CD4-positive, alpha-beta T cell treated with Interleukin-4 for 4 hours (primary cell): Measurements from ENCODE around the gene NPAS3.

Experiments used
- DNase-seq: peaks from one replicate; pipeline ENCODE4 v3.0.0-alpha.2; 2020

The NPAS3 gene

DNA sequence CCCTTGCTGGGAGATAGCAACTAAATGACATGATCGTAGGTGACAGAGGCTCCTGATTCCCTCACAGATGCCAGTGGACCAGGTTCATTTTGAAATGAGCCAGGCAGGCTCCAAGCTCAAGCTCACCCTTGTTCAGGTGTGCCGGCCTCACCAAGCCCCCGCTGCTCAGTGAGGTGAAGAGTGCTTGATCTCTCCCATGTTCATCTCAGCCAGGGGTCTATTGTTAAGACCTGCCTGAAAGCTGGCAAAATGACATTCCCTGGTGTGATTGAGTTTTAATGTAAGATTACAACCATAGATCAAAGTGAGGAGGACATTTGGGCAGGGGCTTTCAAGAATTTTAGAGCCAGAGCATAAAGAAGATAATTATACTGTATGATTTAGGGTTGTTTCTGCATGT lies 514.3 kb downstream of the NPAS3 start:
- no peak for DNase-seq

DNA sequence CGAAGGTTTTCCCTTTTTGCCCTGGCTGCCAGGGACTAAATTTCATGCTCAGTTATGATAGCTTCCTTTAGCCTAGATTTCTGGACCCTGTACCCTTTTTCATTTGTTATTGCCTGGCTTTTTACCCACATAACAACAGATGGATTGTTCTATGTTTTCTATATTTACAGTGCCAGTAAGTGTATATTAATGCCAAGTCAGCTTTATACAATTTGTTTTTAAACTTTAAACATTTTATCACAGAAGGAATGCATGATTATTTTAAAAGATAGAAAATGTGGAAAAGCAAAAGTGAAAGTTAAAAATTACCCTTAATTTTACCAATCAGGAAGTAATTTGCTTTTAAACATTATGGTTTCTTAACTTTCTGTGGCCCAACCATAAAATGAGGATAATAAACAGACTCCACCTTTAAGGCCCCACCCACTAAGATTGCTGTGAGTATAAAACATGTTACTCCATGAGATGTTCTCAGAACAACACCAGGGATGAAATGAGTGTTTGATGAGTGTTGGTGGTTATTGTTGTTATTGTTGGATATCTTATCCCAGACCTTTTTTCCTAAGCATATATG lies 515.4 kb downstream of the NPAS3 start:
- DNase-seq: no peak

DNA sequence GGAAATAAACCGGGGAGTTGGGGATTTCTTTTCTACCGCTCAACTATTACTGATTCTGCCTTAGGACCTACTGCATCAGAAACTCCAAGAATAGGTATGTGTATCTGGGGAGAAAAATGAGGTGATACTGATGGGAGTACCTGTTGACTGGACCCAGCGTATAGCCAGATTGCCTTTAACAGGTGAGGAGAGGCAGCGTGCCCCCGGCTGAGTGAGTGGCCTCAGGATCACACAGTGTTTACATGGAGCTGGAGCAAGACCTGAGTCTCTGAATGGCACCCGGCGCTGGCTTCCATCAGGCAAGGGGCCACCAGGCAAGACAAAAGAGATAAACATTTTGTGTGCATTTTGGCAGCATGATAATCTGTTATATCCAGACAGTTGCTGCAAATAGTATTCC lies 516.0 kb downstream of the NPAS3 start:
- DNase-seq: no peak

DNA sequence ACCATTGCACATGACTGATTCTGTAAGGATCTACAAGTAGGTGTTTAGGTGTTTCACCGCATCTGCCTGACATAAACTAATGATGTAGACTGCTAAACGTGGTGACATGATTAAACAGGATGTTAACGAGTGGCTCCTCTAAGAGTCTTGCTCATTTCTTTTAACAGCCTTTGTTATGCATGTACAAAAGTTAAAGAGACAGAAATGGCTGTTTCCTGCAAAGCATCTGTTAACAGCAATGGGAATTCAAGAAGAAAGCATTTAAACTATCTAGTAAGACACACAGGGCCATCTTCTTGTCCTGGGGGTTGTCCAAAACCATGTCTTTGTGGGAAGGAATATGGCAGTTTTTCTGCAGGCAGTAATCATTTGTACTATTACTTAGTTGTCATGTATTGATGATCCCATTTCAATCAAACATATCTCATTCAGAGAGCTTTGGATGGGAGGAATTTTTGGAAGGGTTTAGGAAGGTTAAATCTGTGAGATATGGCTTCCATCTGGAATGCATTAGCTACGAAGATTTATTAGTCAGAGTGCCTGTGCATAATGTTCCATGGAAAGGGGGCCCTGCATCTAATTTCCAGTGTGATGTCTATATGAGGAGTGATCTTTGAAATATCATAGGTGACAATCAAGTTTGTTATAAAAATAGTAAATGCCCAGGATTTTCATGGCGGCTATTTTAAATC lies 517.1 kb downstream of the NPAS3 start:
- no peak for DNase-seq

DNA sequence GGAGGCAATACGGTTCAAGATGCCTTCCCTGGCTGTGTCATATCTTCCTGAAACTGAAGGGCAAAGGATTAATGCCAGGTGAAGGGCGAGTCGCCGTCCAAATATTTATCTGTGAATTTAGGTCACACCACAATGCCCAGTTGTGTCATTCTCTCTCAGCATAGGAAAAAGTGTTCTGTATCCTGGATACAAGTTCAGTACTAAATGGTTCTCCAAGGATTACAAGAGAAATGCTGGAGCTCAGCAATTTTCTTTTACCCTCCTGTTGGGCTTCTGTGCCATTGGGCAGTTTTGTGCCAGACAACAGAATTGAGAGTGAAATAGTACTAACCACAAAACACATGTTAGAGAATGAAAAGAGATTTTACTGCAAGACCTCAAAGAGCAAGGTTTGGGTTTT lies 518.3 kb downstream of the NPAS3 start:
- DNase-seq: no peak

DNA sequence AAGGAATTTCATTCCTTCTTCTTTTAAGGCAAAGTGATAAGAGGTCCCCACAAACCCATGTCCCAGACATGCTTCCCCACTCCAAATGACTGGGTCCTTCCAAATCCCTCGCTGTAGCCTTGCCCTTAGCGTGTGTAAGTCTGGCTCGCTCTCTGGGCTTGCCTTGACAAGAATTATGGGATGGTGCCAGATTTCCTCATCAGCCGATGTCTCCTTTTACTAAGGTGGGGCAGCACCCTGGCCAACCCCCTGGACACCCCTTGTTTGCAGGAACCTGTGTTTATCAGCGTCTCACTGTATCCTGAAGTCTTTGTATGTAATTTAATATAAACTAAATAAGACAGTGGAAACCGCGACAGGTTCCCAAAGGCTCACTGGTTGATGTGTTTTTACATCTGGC lies 518.9 kb downstream of the NPAS3 start:
- DNase-seq: no peak

DNA sequence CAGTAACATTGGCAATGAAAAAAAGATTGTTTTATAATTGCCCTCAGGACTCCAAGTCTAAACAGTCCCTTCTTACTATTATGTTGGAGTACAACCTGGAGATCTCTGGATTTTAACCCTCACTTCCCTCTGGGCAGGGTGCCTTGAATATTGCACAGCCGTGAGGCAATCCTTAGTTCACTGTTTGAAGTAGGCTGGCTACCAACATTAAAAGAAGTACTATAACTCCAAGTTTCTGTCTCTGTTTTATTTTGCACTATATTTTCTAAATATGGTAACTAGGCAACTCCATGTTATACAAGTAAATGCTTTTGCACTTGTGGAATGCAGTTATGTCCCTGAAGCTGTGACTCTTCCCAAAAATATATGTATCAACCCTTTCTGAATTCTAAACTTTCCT lies 521.5 kb downstream of the NPAS3 start:
- DNase-seq: no peak

DNA sequence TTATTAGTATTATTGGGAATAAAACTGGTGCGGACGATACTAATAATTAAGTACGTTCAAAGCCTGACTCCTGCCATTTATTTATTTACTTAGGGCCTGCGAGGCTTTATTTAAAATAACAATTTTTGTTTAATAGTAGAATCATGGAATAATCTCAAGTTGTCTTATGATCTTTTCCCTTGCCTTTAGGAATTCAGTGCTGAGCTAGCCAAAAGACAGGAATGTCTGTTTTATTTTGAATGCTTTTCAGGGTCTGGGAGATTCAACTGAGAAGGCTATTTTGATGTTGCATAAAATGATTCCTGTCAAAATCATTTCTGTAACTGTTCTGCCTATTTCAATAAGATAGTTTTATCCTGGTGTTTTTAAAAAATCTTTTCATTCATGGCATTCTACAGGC lies 522.4 kb downstream of the NPAS3 start:
- no peak for DNase-seq

DNA sequence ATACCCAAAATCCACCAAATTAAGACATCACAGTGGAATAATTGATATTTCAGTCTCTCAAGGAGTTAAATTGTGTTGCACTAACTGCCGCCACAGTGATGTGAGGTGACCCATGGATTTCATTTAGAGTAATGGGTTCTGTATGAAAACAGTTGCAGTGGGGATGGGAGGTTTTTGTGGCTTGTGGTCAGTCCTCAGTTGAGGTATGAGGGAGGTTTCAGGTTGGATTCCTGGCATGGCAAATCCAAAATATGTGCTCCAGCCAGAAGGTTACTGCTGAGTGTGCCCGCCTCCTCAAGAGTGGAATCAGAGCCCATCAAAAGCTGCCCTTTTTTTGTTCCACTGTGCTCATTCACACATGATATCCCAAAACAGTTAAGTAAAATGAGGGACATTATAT lies 525.1 kb downstream of the NPAS3 start:
- DNase-seq: no peak

DNA sequence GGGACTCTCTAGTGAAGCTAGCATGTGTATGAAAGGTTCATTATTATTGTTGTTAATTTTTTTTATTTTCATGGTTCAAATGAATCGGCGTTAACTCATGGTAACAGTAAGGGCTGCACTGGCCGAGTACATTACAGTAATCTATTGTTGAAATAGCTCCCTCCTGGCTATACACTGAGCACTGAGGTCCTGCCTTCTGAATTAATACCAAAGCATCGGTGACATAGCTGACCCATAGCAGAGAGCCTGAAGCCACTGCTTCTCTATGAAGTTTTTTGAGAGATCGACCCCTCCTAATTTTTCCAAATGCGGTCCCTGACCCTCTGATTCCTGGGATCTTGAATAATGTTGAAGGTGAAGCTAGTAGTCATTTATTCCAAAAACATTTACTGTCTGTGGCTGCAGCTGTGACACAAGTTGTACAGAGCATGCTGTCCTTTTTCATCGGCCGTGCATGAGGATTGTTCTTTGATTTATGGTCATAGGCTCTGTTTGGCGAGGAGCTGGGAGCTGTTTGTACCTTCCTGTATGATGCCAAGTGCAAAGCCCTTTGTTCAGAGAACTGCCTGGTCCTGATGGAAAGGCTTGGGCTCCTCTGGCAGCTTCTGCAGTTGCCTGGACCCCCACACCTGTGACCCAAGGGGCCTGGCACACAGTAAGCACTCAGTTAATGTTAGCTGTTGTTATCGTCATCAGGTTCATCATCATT lies 525.7 kb downstream of the NPAS3 start:
- DNase-seq: no peak

DNA sequence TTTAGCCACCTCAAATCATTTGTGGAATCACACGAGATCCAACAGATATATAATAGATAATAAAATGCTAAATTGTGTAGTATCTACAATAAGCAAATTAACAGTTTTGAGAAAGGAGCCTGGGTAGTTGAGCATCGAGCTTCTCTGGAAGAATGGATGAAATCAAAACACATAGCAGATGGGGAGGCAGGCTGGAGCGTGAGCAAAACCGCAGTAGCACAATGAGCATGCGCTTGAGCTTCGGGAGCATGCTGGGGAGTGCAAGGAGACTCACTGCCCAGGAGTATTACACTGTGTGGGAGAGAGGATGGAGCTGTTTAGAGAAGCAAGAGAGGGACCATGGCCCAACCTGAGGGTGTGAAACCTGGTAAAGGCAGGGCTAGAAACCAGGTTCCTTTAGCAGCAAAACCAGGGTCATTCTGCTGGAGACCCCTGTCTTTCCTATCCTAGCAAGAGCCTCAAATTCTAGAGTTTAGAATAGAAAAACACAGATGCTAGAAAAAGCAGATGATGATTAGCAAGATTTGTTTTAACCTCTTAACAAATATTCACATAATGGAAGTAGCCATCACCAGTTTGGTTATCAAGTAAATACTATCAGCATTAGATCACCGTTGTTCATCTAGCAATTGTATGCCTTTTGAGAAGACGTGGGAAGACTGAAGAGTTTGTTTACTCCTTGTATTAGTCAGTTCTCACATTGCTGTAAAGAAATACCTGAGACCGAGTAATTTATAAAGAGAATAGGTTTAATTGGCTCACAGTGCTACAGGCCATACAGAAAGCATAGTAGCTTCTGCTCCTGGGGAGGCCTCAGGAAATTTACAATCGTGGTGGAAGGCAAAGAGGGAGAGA lies 527.4 kb downstream of the NPAS3 start:
- DNase-seq: no peak

DNA sequence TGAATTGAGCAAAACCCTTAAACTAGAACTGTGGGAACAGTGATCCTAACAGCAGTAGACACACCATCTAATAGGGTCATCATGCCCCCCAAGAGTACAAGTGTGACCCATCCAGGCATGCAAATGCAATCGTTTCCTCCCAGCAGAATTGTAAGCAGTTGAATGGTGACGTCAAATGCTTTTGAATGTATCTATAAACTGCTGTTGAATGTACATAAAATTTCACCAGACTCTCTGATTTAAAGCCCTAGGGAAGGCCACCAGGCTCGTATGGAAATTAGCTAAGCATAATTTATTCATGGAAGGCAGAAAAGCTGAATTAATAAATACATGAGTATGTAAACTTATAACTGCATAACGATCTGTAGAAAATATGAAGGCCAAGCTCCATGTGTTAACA lies 529.3 kb downstream of the NPAS3 start:
- DNase-seq: no peak

DNA sequence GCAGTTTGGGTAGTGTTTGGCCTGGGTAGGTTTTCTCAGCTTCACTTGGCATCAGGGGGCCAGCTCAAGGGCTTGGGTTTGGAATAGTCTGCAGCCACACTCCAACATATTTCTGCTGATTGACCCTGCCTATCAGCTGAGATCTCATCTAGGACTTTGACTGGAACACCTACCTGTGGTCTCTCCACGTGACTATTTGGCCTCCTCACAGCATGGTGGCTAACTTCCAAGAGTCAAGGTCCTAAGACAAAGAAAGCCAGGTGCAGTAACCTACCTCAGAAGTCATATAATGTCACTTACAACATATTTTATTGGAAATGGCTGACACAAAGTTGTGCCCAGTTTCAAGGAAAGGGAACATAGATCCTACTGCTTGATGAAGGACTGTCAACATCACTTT lies 531.2 kb downstream of the NPAS3 start:
- no peak for DNase-seq

DNA sequence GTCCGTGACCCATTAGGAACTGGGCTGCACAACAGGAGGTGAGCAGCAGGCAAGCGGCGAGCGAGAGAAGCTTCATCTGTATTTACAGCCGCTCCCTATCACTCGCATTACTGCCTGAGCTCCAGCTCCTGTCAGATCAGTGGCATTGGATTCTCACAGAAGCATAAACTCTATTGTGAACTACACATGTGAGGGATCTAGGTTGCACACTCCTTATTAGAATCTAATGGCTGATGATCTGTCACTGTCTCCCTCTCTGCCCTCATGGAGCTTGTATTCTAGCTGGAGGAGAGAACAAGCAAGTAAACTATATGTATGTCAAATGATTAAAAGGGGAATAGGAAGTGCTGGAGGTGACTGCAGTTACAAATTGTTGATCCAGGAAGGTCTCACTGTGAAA lies 533.1 kb downstream of the NPAS3 start:
- no peak for DNase-seq

DNA sequence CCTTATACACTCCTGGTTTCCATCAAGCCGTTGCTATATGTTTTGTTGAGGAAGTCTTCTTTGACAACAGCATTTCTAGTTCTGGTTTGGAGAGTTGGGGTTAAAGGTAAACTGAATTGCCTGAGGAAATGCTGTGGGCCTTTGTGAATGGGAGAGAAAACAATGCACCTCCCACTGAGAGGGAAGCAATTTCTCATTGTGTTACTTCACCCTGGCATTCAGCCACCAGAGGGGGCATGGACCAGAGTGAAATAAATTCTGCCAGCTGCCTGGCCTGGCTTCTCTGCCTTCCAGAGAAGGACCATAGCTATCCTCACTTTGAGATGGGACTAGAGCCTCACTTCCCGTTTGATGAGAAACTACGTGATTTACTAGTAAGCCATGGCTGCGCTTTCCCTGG lies 536.9 kb downstream of the NPAS3 start:
- DNase-seq: no peak

DNA sequence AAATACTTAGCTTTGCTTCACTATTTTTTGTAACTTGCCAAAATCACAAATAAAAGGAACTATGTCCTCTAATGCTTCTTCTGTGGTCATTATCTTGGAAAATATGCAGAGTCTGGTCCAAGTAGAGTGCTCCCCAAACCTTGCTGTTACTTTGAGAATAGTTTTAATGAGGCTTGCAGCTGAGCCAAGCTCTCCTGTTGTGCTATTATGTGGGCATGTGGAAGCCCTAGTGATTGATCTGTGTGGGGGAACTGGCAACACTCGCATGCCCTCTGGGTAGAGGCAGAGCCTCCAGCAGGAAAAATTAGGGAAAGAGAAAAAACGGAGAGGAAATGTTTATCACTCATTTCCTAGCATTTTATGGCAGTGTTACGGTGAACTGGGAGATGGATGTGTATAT lies 539.1 kb downstream of the NPAS3 start:
- DNase-seq: no peak

DNA sequence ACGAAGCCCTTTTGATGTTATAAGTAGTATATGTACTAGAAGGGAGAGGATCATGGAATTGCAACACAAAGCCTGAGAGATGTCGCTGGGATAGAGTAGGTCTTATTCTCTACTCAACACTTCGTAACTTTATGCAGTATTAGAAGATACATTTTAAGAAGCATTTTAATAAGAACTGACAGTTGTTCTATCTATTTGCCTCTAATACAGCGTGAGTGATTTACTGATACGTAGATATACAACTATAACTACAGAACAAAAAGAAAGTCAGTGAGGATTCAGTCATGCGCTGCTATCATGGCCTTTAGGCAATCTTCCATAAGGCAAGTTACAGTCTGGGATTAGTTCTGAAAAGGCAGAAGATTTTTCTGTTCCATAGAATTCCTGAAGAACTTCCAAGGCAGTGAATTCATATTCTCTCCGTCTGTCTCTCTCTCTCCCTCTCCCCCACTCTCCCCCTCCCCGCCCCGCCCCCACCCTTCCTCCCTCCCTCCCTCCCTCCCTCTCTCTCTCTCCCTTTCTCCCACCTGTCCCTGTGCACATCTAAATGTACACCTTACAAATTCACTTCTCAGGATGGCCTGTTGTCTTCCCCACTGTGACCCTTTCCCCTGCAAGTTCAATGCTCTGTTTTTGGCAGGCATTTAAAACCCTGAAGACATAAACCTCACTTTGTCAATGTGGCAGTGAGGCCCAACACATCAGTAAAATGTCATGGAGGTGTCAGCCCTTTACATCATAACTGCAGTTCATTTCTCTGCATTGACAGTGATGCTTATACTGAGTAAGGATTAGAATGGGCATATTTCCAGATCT lies 541.6 kb downstream of the NPAS3 start:
- no peak for DNase-seq

DNA sequence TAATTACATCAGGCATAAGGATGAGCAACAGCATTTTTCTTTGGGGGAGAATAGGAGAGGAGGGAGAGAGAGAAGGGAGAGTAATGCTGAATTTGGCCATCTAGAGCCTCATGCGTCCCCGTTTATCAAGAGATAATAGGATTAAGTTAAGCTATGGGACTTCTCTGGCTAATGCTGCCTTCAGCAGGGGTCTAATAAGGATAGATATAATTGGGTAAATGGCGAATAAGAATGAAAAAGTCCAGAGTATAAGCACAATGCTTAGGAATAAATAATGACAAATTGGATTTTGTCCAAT lies 542.2 kb downstream of the NPAS3 start:
- no peak for DNase-seq

DNA sequence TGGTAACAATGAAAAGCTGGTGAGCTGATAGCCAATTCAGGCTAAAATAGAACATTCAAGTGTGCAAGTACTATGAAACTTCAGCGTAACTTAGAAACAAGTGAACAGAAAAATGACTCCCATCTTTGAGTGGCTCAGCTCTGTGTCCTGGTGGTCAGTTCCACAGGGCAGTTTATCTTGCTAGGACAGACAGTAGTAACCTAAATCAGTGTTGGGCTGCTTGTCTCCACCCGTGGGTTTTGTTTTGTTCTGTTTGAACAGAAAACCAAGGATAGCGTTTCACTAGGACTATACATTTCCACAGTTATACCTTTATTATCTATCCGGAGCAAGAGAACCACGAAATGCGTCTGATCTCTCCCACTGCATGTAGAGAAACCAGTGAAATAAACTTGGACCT lies 544.4 kb downstream of the NPAS3 start:
- DNase-seq: no peak

DNA sequence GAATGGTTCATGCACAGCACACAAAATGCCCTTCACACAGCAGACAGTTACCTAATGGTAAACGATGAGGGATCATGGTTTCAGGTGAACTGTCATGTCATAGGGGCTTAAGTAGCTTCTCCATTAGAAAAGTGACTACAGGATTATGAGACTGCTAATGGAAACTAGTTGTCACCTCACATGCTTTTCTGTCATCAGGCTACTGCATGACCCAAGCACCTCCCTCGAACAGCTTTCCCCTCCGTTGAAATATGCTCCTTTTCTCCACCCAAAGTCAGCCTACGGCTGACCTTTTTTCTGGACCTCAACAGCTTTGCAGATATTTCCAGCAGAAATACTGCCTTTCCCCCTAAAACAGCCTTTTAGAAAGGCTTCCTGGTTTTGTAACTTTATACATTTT lies 544.9 kb downstream of the NPAS3 start:
- no peak for DNase-seq

DNA sequence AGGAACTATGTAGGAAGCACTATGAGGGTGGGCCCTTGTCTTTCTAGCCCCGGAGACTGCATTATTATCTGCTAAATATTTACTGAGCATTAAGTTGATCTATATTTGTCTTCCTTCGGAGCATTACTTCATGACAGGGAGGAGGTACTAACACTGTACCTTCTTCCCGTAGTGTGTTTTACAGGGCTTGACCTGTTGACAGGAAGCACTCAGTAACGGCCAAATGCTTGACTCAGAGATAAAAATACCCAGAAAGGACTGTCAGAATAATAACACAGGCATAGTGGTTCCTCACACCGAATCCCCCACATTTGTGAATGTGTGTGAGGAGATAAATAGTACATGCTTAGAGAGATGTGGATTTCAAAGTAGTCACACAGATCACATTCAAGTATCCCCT lies 545.6 kb downstream of the NPAS3 start:
- DNase-seq: no peak

DNA sequence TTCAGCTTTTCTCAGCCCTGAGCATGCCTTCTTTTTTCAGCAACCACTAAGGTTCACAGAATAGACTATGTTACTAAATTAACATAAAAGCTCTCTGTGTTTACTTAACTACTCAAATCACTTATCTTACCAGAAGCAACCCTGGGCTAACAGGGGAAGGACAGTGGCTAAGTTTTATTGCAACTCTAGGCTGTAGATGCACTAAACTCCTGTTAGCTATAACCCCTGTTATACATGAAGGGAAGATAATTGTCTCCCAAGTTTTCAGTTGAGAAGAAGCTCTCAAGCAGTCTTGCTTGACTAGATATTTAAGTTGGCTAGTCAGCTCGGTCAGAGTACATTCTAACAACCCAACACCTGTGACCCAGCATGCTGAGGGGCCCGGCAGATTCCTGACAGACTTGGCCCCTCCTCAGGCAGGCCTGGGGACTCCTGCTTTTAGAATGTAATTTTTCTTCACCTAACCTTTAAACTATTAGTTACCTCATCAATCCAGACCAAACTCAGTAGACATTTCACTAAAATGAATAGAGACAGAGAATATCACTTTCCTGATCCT lies 547.7 kb downstream of the NPAS3 start:
- no peak for DNase-seq

DNA sequence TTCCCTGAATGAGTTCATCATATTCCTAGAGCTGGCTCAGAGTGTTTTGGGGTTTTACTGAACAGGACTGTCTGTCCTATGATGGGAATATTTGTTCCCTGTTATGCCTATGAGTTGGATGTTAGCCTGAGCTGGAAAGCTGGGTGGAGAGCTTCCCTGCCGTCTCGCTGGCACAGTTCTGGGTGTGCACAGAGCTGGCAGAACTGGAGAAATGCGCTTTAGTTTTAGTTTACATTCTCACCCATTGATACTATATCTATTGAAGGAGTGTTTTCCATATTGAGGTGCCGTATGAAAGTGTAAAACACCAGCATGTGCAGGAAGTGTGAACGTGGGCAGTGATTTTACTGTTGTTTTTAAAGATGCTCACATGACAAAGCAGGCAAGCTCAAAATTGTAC lies 549.9 kb downstream of the NPAS3 start:
- no peak for DNase-seq
